HepG2 (cell line): ENCODE results near the gene PSAPL1. TPM values are rescaled to one million over a fixed set of nuclear protein-coding genes. Genes with fewer than 3 reads are reported as not detected.
A peak's percentile ranks its signal among the peaks of the same experiment; 100 is the strongest.

Source experiments
- ATAC-seq: fragments of 200-7000 bp; cut with Tn5 transposase; 3 replicates; pipeline ENCODE4 v1.9.1; 2020; ENCODE audit warnings: mild to moderate bottlenecking, moderate library complexity
- BruUV-seq: library from RNA; stranded (reverse); fragments of 400-500 nt; replicated peaks from 2 replicates; lab custom pipeline; 2021; lab: Mats Ljungman, UMichigan
- CTCF ChIA-PET: fragments of 300-600 bp; formaldehyde crosslinking; extraction: SDS; loops from one replicate; lab custom pipeline; 2021; ENCODE audit warnings: low total read pairs, inconsistent platforms, low intra/inter-chr PET ratio; lab: Yijun Ruan, JAX
- POLR2A ChIA-PET: fragments of 350-600 bp; sonication (Branson Sonifier 250); formaldehyde crosslinking; loops from one replicate; lab custom pipeline; 2020; ENCODE audit warnings: antibody characterized with exemption, inconsistent platforms; lab: Yijun Ruan, JAX
- DNase-seq: peaks from one replicate; pipeline ENCODE4 v3.0.0-alpha.2; 2015; ENCODE audit warnings: low spot score
- FAIRE-seq: peaks from 3 replicates; lab custom pipeline; 2011; peaks lifted over from hg19 to GRCh38; lab: Jason Lieb, UNC
- H2AFZ ChIP-seq: one replicate; pipeline ENCODE4 v1.6.1; 2011; ENCODE audit warnings: low read length, inconsistent platforms
- H3K27ac ChIP-seq: fragments of 300-600 bp; 3 replicates; pipeline ENCODE4 v1.8.0; 2011; ENCODE audit warnings: mixed run types, mild to moderate bottlenecking, mixed read lengths, low read length, inconsistent platforms; ENCODE audit not compliant: insufficient read depth; ENCODE audit errors: extremely low read length
- H3K27me3 ChIP-seq, 2 experiments: fragments of 200-600 bp in 1 of 2; 2 replicates in 1 of 2; 3 replicates in 1 of 2; pipeline versions ENCODE4 v1.6.0 to v1.8.0; 2011; ENCODE audit warnings: low read length in 2 of 2, mild to moderate bottlenecking in 2 of 2, moderate library complexity in 2 of 2, inconsistent platforms in 1 of 2; ENCODE audit not compliant: insufficient read depth in 2 of 2, control insufficient read depth in 1 of 2
- H3K36me3 ChIP-seq, 2 experiments: fragments of 200-600 bp in 1 of 2; replicated peaks in 1 of 2; 2 replicates in 1 of 2; 3 replicates in 1 of 2; pipeline versions ENCODE4 v1.5.1 to v1.8.0; 2011; ENCODE audit warnings: low read length in 2 of 2, inconsistent platforms in 1 of 2; ENCODE audit not compliant: insufficient read depth in 2 of 2, control insufficient read depth in 1 of 2
- H3K4me1 ChIP-seq: 2 replicates; pipeline ENCODE4 v1.5.1; 2012; ENCODE audit warnings: low read length, inconsistent platforms; ENCODE audit not compliant: insufficient read depth
- H3K4me2 ChIP-seq: 2 replicates; pipeline ENCODE4 v1.6.0; 2011; ENCODE audit warnings: low read depth, low read length, inconsistent platforms
- H3K4me3 ChIP-seq, 3 experiments: fragments of 200-600 bp in 1 of 3; sonication (generic), shearing (Covaris generic) in 1 of 3; replicated peaks in 1 of 3; 2 replicates each; pipeline ENCODE4 v1.5.1; 2011 to 2016; ENCODE audit warnings: low read length in 3 of 3, inconsistent platforms in 2 of 3, low read depth in 2 of 3, mild to moderate bottlenecking in 2 of 3, control low read depth in 1 of 3, mixed read lengths in 1 of 3; ENCODE audit not compliant: insufficient read depth in 1 of 3
- H3K79me2 ChIP-seq: one replicate; pipeline ENCODE4 v1.6.1; 2011; ENCODE audit warnings: low read length, inconsistent platforms; ENCODE audit not compliant: insufficient read depth
- H3K9ac ChIP-seq: 2 replicates; pipeline ENCODE4 v1.6.0; 2011; ENCODE audit warnings: mild to moderate bottlenecking, low read depth, low read length, inconsistent platforms; ENCODE audit not compliant: insufficient read depth
- H3K9me3 ChIP-seq: 2 replicates; pipeline ENCODE4 v1.5.1; 2012; ENCODE audit warnings: mild to moderate bottlenecking, low read length
- H4K20me1 ChIP-seq: 2 replicates; pipeline ENCODE4 v1.6.0; 2011; ENCODE audit warnings: inconsistent platforms, mild to moderate bottlenecking, low read length, moderate library complexity; ENCODE audit not compliant: insufficient read depth
- AHR ChIP-seq: IDR thresholded peaks from 2 replicates; pipeline ENCODE4 v1.6.1; 2018; ENCODE audit warnings: missing genetic modification reagents, missing compliant biosample characterization
- ASH2L ChIP-seq: fragments of 300-600, 200-600 bp; sonication (generic); IDR thresholded peaks from 2 replicates; pipeline ENCODE4 v1.7.0; 2017; ENCODE audit warnings: low read depth, mild to moderate bottlenecking, moderate library complexity, mixed read lengths, low read length; ENCODE audit not compliant: insufficient read length
- FOXO1 ChIP-seq: sonication (generic); formaldehyde crosslinking; IDR thresholded peaks from 2 replicates; pipeline ENCODE4 v1.4.0; 2020; ENCODE audit warnings: missing genetic modification reagents
- HNRNPLL ChIP-seq: fragments of 200-400 bp; formaldehyde crosslinking; IDR thresholded peaks from 2 replicates; pipeline ENCODE4 v1.6.1; 2017; ENCODE audit warnings: mild to moderate bottlenecking, low read depth, low read length; ENCODE audit not compliant: poor library complexity, severe bottlenecking
- KLF13 ChIP-seq: sonication (generic); formaldehyde crosslinking; IDR thresholded peaks from 2 replicates; pipeline ENCODE4 v1.4.0; 2020; ENCODE audit warnings: mild to moderate bottlenecking, missing genetic modification reagents
- MAFF ChIP-seq: IDR thresholded peaks from 2 replicates; pipeline ENCODE4 v1.6.1; 2011; ENCODE audit warnings: low read depth, low read length, improper control_type of control experiment
- MLLT10 ChIP-seq: sonication (generic); formaldehyde crosslinking; IDR thresholded peaks from 2 replicates; pipeline ENCODE4 v1.4.0; 2020; ENCODE audit warnings: missing genetic modification reagents
- RXRA ChIP-seq: sonication (generic); formaldehyde crosslinking; IDR thresholded peaks from 2 replicates; pipeline ENCODE4 v1.5.1; 2020; ENCODE audit warnings: missing genetic modification reagents
- SALL2 ChIP-seq: sonication (generic); formaldehyde crosslinking; IDR thresholded peaks from 2 replicates; pipeline ENCODE4 v1.8.1; 2023; ENCODE audit warnings: mild to moderate bottlenecking, missing genetic modification reagents, inconsistent platforms
- SIN3A ChIP-seq: IDR thresholded peaks from 2 replicates; pipeline ENCODE4 v1.6.1; 2011; ENCODE audit warnings: low read depth, mild to moderate bottlenecking, control low read depth, low read length, borderline replicate concordance
- STAG1 ChIP-seq: sonication (generic); formaldehyde crosslinking; IDR thresholded peaks from 2 replicates; pipeline ENCODE4 v1.4.0; 2020; ENCODE audit warnings: missing genetic modification reagents
- TMF1 ChIP-seq: sonication (generic); formaldehyde crosslinking; IDR thresholded peaks from 2 replicates; pipeline ENCODE4 v1.8.1; 2022; ENCODE audit warnings: low read depth, missing genetic modification reagents
- TOE1 ChIP-seq: sonication (generic); formaldehyde crosslinking; IDR thresholded peaks from 2 replicates; pipeline ENCODE4 v1.4.0; 2020; ENCODE audit warnings: mild to moderate bottlenecking, missing genetic modification reagents
- ZBTB7B ChIP-seq: sonication (generic); formaldehyde crosslinking; IDR thresholded peaks from 2 replicates; pipeline ENCODE4 v1.4.0; 2020; ENCODE audit warnings: missing genetic modification reagents
- ZNF274 ChIP-seq: sonication (generic); formaldehyde crosslinking; IDR thresholded peaks from 2 replicates; pipeline ENCODE4 v1.5.1; 2020; ENCODE audit warnings: mild to moderate bottlenecking, missing genetic modification reagents
- ZNF382 ChIP-seq: sonication (generic); formaldehyde crosslinking; IDR thresholded peaks from 2 replicates; pipeline ENCODE4 v1.5.0; 2020; ENCODE audit warnings: missing genetic modification reagents, mild to moderate bottlenecking, borderline replicate concordance
- ZSCAN20 ChIP-seq: sonication (generic); formaldehyde crosslinking; IDR thresholded peaks from 2 replicates; pipeline ENCODE4 v1.4.0; 2020; ENCODE audit warnings: missing genetic modification reagents, mild to moderate bottlenecking, borderline replicate concordance
- WGBS: methylation state at CpG from one replicate; pipeline ENCODE4 v1.1.6; 2017; ENCODE audit warnings: low lambda C conversion rate; 5-methylcytosine and 5-hydroxymethylcytosine counted together
- in situ Hi-C: cut with HindIII; loops from 2 replicates; pipeline ENCODE4 v1.10.0; 2017; ENCODE audit warnings: low pct_unique_long_range_greater_than_20kb; ENCODE audit not compliant: extremely low pct_ligation_motif_present
- intact Hi-C: fragments of 100-400 bp; cut with micrococcal nuclease; formaldehyde crosslinking; loops from one replicate; pipeline ENCODE4 v1.10.0; 2022; ENCODE audit not compliant: unreplicated experiment
- polyA plus RNA-seq, 8 experiments: library from polyadenylated mRNA; depleted of rRNA in 3 of 8; stranded (reverse) in 7 of 8; unstranded in 1 of 8; fragments of >200 nt; fragmentation: Illumina TruSeq in 4 of 8; extraction: Trizol in 4 of 8; gene quantifications; 2 replicates each; pipeline versions ENCODE4 v1.2.1 to v1.2.3, GENCODE V29; 2011 to 2016; ENCODE audit warnings: low read depth in 4 of 8, missing spikeins in 1 of 8, mixed read lengths in 1 of 8; ENCODE audit not compliant: insufficient read depth in 1 of 8
- total RNA-seq, 5 experiments: library from RNA; depleted of rRNA; stranded (reverse); fragments of >200 nt; fragmentation: Illumina TruSeq; extraction: Trizol; gene quantifications; 2 replicates each; pipeline ENCODE4 v1.2.3, GENCODE V29; 2016; ENCODE audit warnings: low read depth in 1 of 5
- TF ChIP-seq, protein P1 (sequence below): sonication (generic); formaldehyde crosslinking; IDR thresholded peaks from 2 replicates; pipeline ENCODE4 v1.8.0; 2022; ENCODE audit warnings: missing genetic modification reagents, mild to moderate bottlenecking, borderline replicate concordance
- TF ChIP-seq, protein P2 (sequence below): IDR thresholded peaks from 2 replicates; pipeline ENCODE4 v1.6.1; 2016; ENCODE audit warnings: mild to moderate bottlenecking, missing biosample characterization, missing genetic modification reagents
- TF ChIP-seq, protein P3 (sequence below): sonication (generic); formaldehyde crosslinking; IDR thresholded peaks from 2 replicates; pipeline ENCODE4 v1.9.0; 2021; ENCODE audit warnings: missing genetic modification reagents, mild to moderate bottlenecking, borderline replicate concordance
- TF ChIP-seq, protein P4 (sequence below): sonication (generic); formaldehyde crosslinking; IDR thresholded peaks from 2 replicates; pipeline ENCODE4 v1.5.1; 2020; ENCODE audit warnings: mild to moderate bottlenecking, missing genetic modification reagents, borderline replicate concordance

Gene PSAPL1
- total and polyA plus RNA-seq, 2 of the 13 experiments (the other 11 are each of a cell fraction or from before 2014, with no cell fraction given) = 0.02 to 0.16 TPM

DNA sequence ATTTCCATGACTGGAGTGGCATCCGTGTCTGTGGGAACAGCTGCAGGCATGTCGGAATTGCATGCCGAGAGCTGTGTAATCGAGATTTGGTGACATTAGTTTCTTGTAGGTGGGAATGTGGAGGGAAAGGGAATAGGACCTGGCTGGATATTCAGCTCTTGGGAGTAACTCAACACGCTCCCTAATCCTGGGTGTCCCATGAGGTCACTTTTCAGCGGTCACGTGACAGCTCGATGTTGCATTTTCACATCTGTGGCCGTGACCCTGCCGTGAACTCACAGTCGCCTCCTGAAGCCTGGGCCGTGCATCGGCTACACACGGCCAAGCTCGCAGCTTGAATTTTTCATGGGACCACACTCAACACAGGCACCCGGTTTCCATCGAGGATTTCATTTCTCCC is 25.8 kb upstream of the PSAPL1 start (continued):
- peak; percentile 68; the same call in 1 of the 2 replicates for TF ChIP-seq RXRA (CRISPR knock-in tag)
- TF ChIP-seq ASH2L = no peak
- no peak for TF ChIP-seq ZBTB7B (CRISPR knock-in tag)
- TF ChIP-seq, protein P1, sequence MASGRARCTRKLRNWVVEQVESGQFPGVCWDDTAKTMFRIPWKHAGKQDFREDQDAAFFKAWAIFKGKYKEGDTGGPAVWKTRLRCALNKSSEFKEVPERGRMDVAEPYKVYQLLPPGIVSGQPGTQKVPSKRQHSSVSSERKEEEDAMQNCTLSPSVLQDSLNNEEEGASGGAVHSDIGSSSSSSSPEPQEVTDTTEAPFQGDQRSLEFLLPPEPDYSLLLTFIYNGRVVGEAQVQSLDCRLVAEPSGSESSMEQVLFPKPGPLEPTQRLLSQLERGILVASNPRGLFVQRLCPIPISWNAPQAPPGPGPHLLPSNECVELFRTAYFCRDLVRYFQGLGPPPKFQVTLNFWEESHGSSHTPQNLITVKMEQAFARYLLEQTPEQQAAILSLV (CRISPR knock-in tag) = no peak

DNA sequence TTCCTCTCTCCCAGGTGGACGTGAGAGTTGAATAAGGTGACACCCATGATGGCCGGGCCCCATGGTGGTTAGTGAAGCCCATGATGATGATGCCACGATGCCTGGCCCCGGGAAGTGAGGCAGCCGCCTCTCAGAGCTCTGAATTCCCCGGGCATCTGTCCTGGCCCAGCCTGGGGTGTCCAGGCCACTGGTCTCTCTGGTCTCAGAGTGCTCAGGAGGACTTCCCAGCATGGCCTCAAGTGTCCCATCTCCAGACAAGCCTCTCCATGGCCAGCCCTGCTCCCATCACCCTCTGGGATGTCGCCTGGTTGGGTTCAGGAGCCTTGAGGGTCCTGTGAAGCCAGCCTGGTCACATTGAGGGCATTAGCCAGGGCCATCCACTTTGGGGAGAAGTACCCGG is 24.7 kb upstream of the PSAPL1 start:
- TF ChIP-seq STAG1 (CRISPR knock-in tag) = no peak
- no peak for TF ChIP-seq SALL2 (CRISPR knock-in tag)
- TF ChIP-seq ZNF274 (CRISPR knock-in tag) = no peak
- no peak for TF ChIP-seq HNRNPLL
- TF ChIP-seq, protein P2, sequence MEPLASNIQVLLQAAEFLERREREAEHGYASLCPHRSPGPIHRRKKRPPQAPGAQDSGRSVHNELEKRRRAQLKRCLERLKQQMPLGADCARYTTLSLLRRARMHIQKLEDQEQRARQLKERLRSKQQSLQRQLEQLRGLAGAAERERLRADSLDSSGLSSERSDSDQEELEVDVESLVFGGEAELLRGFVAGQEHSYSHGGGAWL (CRISPR knock-in tag) = no peak
- TF ChIP-seq ZNF382 (CRISPR knock-in tag) = no peak
- no peak for TF ChIP-seq TOE1 (CRISPR knock-in tag)
- TF ChIP-seq SIN3A = no peak
- no peak for TF ChIP-seq KLF13 (CRISPR knock-in tag)
- TF ChIP-seq FOXO1 = no peak
- no peak for TF ChIP-seq MLLT10 (CRISPR knock-in tag)
- TF ChIP-seq, protein P3, sequence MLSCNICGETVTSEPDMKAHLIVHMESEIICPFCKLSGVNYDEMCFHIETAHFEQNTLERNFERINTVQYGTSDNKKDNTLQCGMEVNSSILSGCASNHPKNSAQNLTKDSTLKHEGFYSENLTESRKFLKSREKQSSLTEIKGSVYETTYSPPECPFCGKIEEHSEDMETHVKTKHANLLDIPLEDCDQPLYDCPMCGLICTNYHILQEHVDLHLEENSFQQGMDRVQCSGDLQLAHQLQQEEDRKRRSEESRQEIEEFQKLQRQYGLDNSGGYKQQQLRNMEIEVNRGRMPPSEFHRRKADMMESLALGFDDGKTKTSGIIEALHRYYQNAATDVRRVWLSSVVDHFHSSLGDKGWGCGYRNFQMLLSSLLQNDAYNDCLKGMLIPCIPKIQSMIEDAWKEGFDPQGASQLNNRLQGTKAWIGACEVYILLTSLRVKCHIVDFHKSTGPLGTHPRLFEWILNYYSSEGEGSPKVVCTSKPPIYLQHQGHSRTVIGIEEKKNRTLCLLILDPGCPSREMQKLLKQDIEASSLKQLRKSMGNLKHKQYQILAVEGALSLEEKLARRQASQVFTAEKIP (CRISPR knock-in tag) = no peak
- no peak for TF ChIP-seq MAFF
- TF ChIP-seq ZSCAN20 (CRISPR knock-in tag) = no peak
- no peak for TF ChIP-seq AHR (CRISPR knock-in tag)
- TF ChIP-seq, protein P4, sequence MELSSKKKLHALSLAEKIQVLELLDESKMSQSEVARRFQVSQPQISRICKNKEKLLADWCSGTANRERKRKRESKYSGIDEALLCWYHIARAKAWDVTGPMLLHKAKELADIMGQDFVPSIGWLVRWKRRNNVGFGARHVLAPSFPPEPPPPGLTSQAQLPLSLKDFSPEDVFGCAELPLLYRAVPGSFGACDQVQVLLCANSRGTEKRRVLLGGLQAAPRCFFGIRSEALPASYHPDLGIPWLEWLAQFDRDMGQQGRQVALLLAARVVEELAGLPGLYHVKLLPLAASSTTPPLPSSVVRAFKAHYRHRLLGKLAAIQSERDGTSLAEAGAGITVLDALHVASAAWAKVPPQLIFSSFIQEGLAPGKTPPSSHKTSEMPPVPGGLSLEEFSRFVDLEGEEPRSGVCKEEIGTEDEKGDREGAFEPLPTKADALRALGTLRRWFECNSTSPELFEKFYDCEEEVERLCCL = no peak
- TF ChIP-seq TMF1 (CRISPR knock-in tag) = no peak
- H3K27me3 ChIP-seq = peaks cover 5 to 15% of the 10 kb centered on the region in 2 experiments; a peak in 4 of 5 replicates
- intact Hi-C loops = no loop called here
- in situ Hi-C loops = no loop called here
- H3K27ac ChIP-seq = no peak overlapping the region
- no peak overlapping the region for H3K4me3 ChIP-seq
- no peak for ATAC-seq
- WGBS = no CpG with 5 or more reads among the region's 8 CpGs
- no peaks in the 10 kb centered on the region for H3K9me3 ChIP-seq
- no peak overlapping the region for H2AFZ ChIP-seq
- BruUV-seq = no TSS peak
- POLR2A ChIA-PET = no interaction called here
- FAIRE-seq = no peak
- H3K79me2 ChIP-seq = no peaks in the 10 kb centered on the region
- CTCF ChIA-PET = no interaction called here
- H4K20me1 ChIP-seq = no peaks in the 10 kb centered on the region
- no peak overlapping the region for H3K4me2 ChIP-seq
- DNase-seq = no peak
- peaks cover 13% of the 10 kb centered on the region for H3K4me1 ChIP-seq
- H3K36me3 ChIP-seq = no peaks in the 10 kb centered on the region
- H3K9ac ChIP-seq = no peak overlapping the region
